CD4-positive, alpha-beta T cell (primary cell): ENCODE data around the gene NRF1. TPM values are rescaled to one million over a fixed set of nuclear protein-coding genes. Genes with fewer than 3 reads are reported as not detected.
A peak's percentile ranks its signal among the peaks of the same experiment; 100 is the strongest.

ENCODE experiments used
- ATAC-seq: fragments of 200-7000 bp; cut with Tn5 transposase; one replicate; pipeline ENCODE4 v1.10.0; 2022; ENCODE audit warnings: mild to moderate bottlenecking; ENCODE audit not compliant: poor library complexity
- CTCF ChIA-PET: fragments of 350-600 bp; sonication (Branson Sonifier 250); formaldehyde crosslinking; loops from one replicate; lab custom pipeline; 2021; ENCODE audit warnings: antibody characterized with exemption, inconsistent platforms; lab: Charles Lee
- POLR2A ChIA-PET: fragments of 350-600 bp; sonication (Branson Sonifier 250); formaldehyde crosslinking; loops from one replicate; lab custom pipeline; 2021; ENCODE audit warnings: antibody characterized with exemption, inconsistent platforms; lab: Charles Lee
- DNase-seq, 14 experiments: peaks; one replicate each; pipeline ENCODE4 v3.0.0-alpha.2; 2013 to 2020; ENCODE audit warnings: mixed read lengths in 2 of 14
- H3K27ac ChIP-seq, 2 donors: one replicate each; pipeline versions ENCODE4 v1.5.1 to v1.7.0; 2013; ENCODE audit warnings: low read length in 2 of 2, low read depth in 1 of 2, mild to moderate bottlenecking in 1 of 2
- H3K27me3 ChIP-seq, 2 experiments: 1 replicate in 1 of 2; 2 replicates in 1 of 2; pipeline versions ENCODE4 v1.6.1 to v1.7.0; 2013; ENCODE audit warnings: low read length in 2 of 2, control low read depth in 1 of 2, mild to moderate bottlenecking in 1 of 2, moderate library complexity in 1 of 2; ENCODE audit not compliant: insufficient read depth in 2 of 2, control insufficient read depth in 1 of 2
- H3K36me3 ChIP-seq: one replicate; pipeline ENCODE4 v1.6.1; 2013; ENCODE audit warnings: low read length, control low read depth; ENCODE audit not compliant: insufficient read depth
- H3K4me1 ChIP-seq: one replicate; pipeline ENCODE4 v1.6.1; 2013; ENCODE audit warnings: low read length, control low read depth; ENCODE audit not compliant: insufficient read depth
- H3K4me3 ChIP-seq: one replicate; pipeline ENCODE4 v1.5.1; 2013; ENCODE audit warnings: mild to moderate bottlenecking, low read length, moderate library complexity
- H3K9me3 ChIP-seq, 2 experiments: 1 replicate in 1 of 2; 2 replicates in 1 of 2; pipeline versions ENCODE4 v1.6.1 to v1.7.0; 2013; ENCODE audit warnings: low read length in 2 of 2, mild to moderate bottlenecking in 2 of 2, control low read depth in 1 of 2, moderate library complexity in 1 of 2; ENCODE audit not compliant: control insufficient read depth in 1 of 2, insufficient read depth in 1 of 2
- H3K27ac Mint-ChIP-seq: one replicate; pipeline ENCODE4 v1.8.0; 2020; ENCODE audit warnings: mixed read lengths
- H3K27me3 Mint-ChIP-seq: one replicate; pipeline ENCODE4 v1.8.0; 2021; ENCODE audit warnings: mixed read lengths
- H3K36me3 Mint-ChIP-seq: one replicate; pipeline ENCODE4 v1.8.0; 2021; ENCODE audit warnings: low read depth, mixed read lengths
- H3K4me1 Mint-ChIP-seq: one replicate; pipeline ENCODE4 v1.8.0; 2021; ENCODE audit warnings: low read depth, mixed read lengths
- H3K4me3 Mint-ChIP-seq: one replicate; pipeline ENCODE4 v1.8.0; 2020; ENCODE audit warnings: mild to moderate bottlenecking, mixed read lengths
- H3K9me3 Mint-ChIP-seq: one replicate; pipeline ENCODE4 v1.8.0; 2020; ENCODE audit warnings: mixed read lengths
- CTCF ChIP-seq: fragments of 200-600 bp; IDR thresholded peaks from one replicate; pipeline ENCODE4 v1.8.0; 2022; ENCODE audit warnings: antibody characterized with exemption, mild to moderate bottlenecking
- intact Hi-C, 2 experiments: fragments of 100-400 bp; cut with DNase I in 1 of 2; cut with micrococcal nuclease in 1 of 2; formaldehyde crosslinking; loops; one replicate each; pipeline versions ENCODE4 v1.15.1 to v1.9.0; 2023 to 2025; cut with DNase I, micrococcal nuclease
- total RNA-seq, 174 experiments: library from RNA in 2 of 174; stranded (reverse) in 2 of 174; gene quantifications; one replicate each; pipeline ENCODE4 v1.2.3 and lab custom pipeline; 2021 to 2026

The NRF1 gene
- total RNA-seq, 2 experiments from 2014 or later: 35.4 to 36.1 TPM

GRCh38 chr7:129782818-129783583, 171.5 kb downstream of the NRF1 start:
- intact Hi-C loops: no loop called here
- ATAC-seq (no peak), DNase-seq (peak in 2 of 14 experiments; percentile 8 to 28)
- ChIA-PET CTCF (no interaction called here), POLR2A (no interaction called here)
- Histone ChIP-seq H3K4me3 (no peak overlapping the region), H3K9me3 (peaks cover 0 to 57% of the 10 kb centered on the region in 2 experiments), H3K27ac (no peak overlapping the region), H3K4me1 (peaks cover 74% of the 10 kb centered on the region), H3K36me3 (no peaks in the 10 kb centered on the region), H3K27me3 (peaks cover 80 to 89% of the 10 kb centered on the region in 2 experiments)
- Mint-ChIP-seq H3K27ac (no peak overlapping the region), H3K27me3 (peaks cover 73% of the 10 kb centered on the region), H3K36me3 (no peaks in the 10 kb centered on the region), H3K9me3 (no peaks in the 10 kb centered on the region), H3K4me3 (peak overlapping the region; percentile 88), H3K4me1 (peaks cover 57% of the 10 kb centered on the region)
- TF ChIP-seq CTCF: no peak

- intact Hi-C loops: no loop called here
- peaks cover 52% of the 10 kb centered on the region for H3K4me1 Mint-ChIP-seq
- H3K27ac Mint-ChIP-seq: no peak overlapping the region
- Histone ChIP-seq H3K27me3 (peaks cover 75 to 87% of the 10 kb centered on the region in 2 experiments), H3K4me3 (no peak overlapping the region), H3K27ac (no peak overlapping the region), H3K4me1 (peaks cover 68% of the 10 kb centered on the region), H3K9me3 (peaks cover 0 to 51% of the 10 kb centered on the region in 2 experiments), H3K36me3 (no peaks in the 10 kb centered on the region)
- no peaks in the 10 kb centered on the region for H3K36me3 Mint-ChIP-seq
- H3K27me3 Mint-ChIP-seq: peaks cover 70% of the 10 kb centered on the region
- H3K9me3 Mint-ChIP-seq: no peaks in the 10 kb centered on the region
- no peak for ATAC-seq
- ChIA-PET POLR2A (no interaction called here), CTCF (no interaction called here)
- DNase-seq: no peak
- TF ChIP-seq CTCF: no peak
- peak overlapping the region; percentile 68 for H3K4me3 Mint-ChIP-seq
These were observed 172.0 kb downstream of the NRF1 start for GRCh38 chr7:129783584-129783919.

- Histone ChIP-seq H3K9me3 (peaks cover 0 to 46% of the 10 kb centered on the region in 2 experiments), H3K27me3 (peaks cover 69 to 84% of the 10 kb centered on the region in 2 experiments), H3K4me3 (no peak overlapping the region), H3K4me1 (peaks cover 60% of the 10 kb centered on the region), H3K27ac (no peak overlapping the region), H3K36me3 (no peaks in the 10 kb centered on the region)
- Mint-ChIP-seq H3K4me1 (peaks cover 52% of the 10 kb centered on the region), H3K36me3 (no peaks in the 10 kb centered on the region), H3K4me3 (no peak overlapping the region), H3K27me3 (peaks cover 74% of the 10 kb centered on the region), H3K27ac (no peak overlapping the region), H3K9me3 (no peaks in the 10 kb centered on the region)
- DNase-seq: no peak
- ChIA-PET POLR2A (no interaction called here), CTCF (no interaction called here)
- TF ChIP-seq CTCF: no peak
- no peak for ATAC-seq
- intact Hi-C loops: no loop called here
These were observed 172.9 kb downstream of the NRF1 start for GRCh38 chr7:129784437-129784782.
